Liver (tissue), 9 donors: Measurements from ENCODE around the gene DUSP7. TPM values are rescaled to one million over a fixed set of nuclear protein-coding genes. Genes with fewer than 3 reads are reported as not detected.

Experiments
- DNase-seq: peaks from one replicate; pipeline ENCODE4 v3.0.0-alpha.2; 2017; ENCODE audit warnings: low spot score
- H3K27ac ChIP-seq, 2 donors: one replicate each; pipeline ENCODE4 v1.7.0; 2013; ENCODE audit warnings: inconsistent platforms in 2 of 2, low read length in 2 of 2, control low read depth in 1 of 2, low read depth in 1 of 2, mild to moderate bottlenecking in 1 of 2
- H3K27me3 ChIP-seq, 4 donors: one replicate each; pipeline versions ENCODE4 v1.6.1 to v1.7.0; 2013; ENCODE audit warnings: low read length in 3 of 4, inconsistent platforms in 1 of 4, mild to moderate bottlenecking in 1 of 4, moderate library complexity in 1 of 4; ENCODE audit not compliant: control insufficient read depth in 4 of 4, insufficient read depth in 4 of 4
- H3K36me3 ChIP-seq, 4 donors: one replicate each; pipeline versions ENCODE4 v1.6.1 to v1.7.0; 2013; ENCODE audit warnings: low read length in 3 of 4, mild to moderate bottlenecking in 3 of 4, low read depth in 1 of 4, moderate library complexity in 1 of 4; ENCODE audit not compliant: control insufficient read depth in 4 of 4, insufficient read depth in 3 of 4
- H3K4me1 ChIP-seq, 4 donors: one replicate each; pipeline versions ENCODE4 v1.6.1 to v1.7.0; 2013; ENCODE audit warnings: low read length in 3 of 4, mild to moderate bottlenecking in 3 of 4, moderate library complexity in 1 of 4; ENCODE audit not compliant: control insufficient read depth in 4 of 4, insufficient read depth in 4 of 4
- H3K4me3 ChIP-seq, 3 donors: one replicate each; pipeline versions ENCODE4 v1.6.1 to v1.7.0; 2013; ENCODE audit warnings: low read length in 3 of 3, control low read depth in 1 of 3, low read depth in 1 of 3, mild to moderate bottlenecking in 1 of 3
- H3K9ac ChIP-seq, 2 donors: one replicate each; pipeline ENCODE4 v1.7.0; 2013; ENCODE audit warnings: low read length in 2 of 2, mild to moderate bottlenecking in 2 of 2, moderate library complexity in 2 of 2, control low read depth in 1 of 2, low read depth in 1 of 2
- H3K9me3 ChIP-seq, 4 donors: one replicate each; pipeline versions ENCODE4 v1.6.1 to v1.7.0; 2013; ENCODE audit warnings: low read length in 3 of 4; ENCODE audit not compliant: control insufficient read depth in 4 of 4
- CTCF ChIP-seq: fragments of 150-350 bp; IDR thresholded peaks from 2 replicates; pipeline ENCODE4 v1.5.1; 2017; ENCODE audit warnings: improper control_type of control experiment, low read depth, low read length; ENCODE audit not compliant: missing input control
- EGR1 ChIP-seq, 2 donors: IDR thresholded peaks; 2 replicates each; pipeline ENCODE4 v1.6.1; 2016 to 2018; ENCODE audit warnings: antibody characterized with exemption in 2 of 2, low read depth in 2 of 2
- FOXA1 ChIP-seq: IDR thresholded peaks from 2 replicates; pipeline ENCODE4 v1.6.1; 2016; ENCODE audit warnings: antibody characterized with exemption
- FOXA2 ChIP-seq: IDR thresholded peaks from 2 replicates; pipeline ENCODE4 v1.6.1; 2016; ENCODE audit warnings: antibody characterized with exemption
- GABPA ChIP-seq, 2 donors: IDR thresholded peaks in 1 of 2; conservative IDR thresholded peaks in 1 of 2; 2 replicates each; pipeline ENCODE4 v1.6.1; 2016; ENCODE audit warnings: antibody characterized with exemption in 2 of 2, mild to moderate bottlenecking in 1 of 2, moderate library complexity in 1 of 2
- HNF4A ChIP-seq, 2 donors: conservative IDR thresholded peaks; 2 replicates each; pipeline ENCODE4 v1.6.1; 2016; ENCODE audit warnings: antibody characterized with exemption in 2 of 2, mild to moderate bottlenecking in 2 of 2
- JUND ChIP-seq, 2 donors: IDR thresholded peaks; 2 replicates each; pipeline ENCODE4 v1.6.1; 2016; ENCODE audit warnings: antibody characterized with exemption in 2 of 2
- MAX ChIP-seq: IDR thresholded peaks from 2 replicates; pipeline ENCODE4 v1.6.1; 2016; ENCODE audit warnings: antibody characterized with exemption
- RAD21 ChIP-seq, 2 donors: IDR thresholded peaks; 2 replicates each; pipeline ENCODE4 v1.6.1; 2016; ENCODE audit warnings: antibody characterized with exemption in 2 of 2, mild to moderate bottlenecking in 2 of 2
- REST ChIP-seq: IDR thresholded peaks from 2 replicates; pipeline ENCODE4 v1.6.1; 2016; ENCODE audit warnings: antibody characterized with exemption, mild to moderate bottlenecking
- SP1 ChIP-seq: IDR thresholded peaks from 2 replicates; pipeline ENCODE4 v1.6.1; 2018; ENCODE audit warnings: antibody characterized with exemption, mild to moderate bottlenecking
- TAF1 ChIP-seq: conservative IDR thresholded peaks from 2 replicates; pipeline ENCODE4 v1.6.1; 2016; ENCODE audit warnings: antibody characterized with exemption, mild to moderate bottlenecking
- YY1 ChIP-seq: IDR thresholded peaks from 2 replicates; pipeline ENCODE4 v1.6.1; 2016; ENCODE audit warnings: antibody characterized with exemption, mild to moderate bottlenecking
- ZBTB33 ChIP-seq: IDR thresholded peaks from 2 replicates; pipeline ENCODE4 v1.6.1; 2016; ENCODE audit warnings: antibody characterized with exemption
- WGBS: extraction: QIAGEN DNeasy Blood & Tissue Kit; methylation state at CpG from one replicate; pipeline ENCODE4 v1.1.7; 2013; 5-methylcytosine and 5-hydroxymethylcytosine counted together
- polyA plus RNA-seq, 2 donors: library from polyadenylated mRNA; stranded (reverse) in 1 of 2; unstranded in 1 of 2; fragments of 200-250 nt in 1 of 2; fragments of >200 nt in 1 of 2; fragmentation: Nextera tagmentation in 1 of 2; extraction: Ambion mirVana in 1 of 2; gene quantifications; one replicate each; pipeline versions ENCODE4 v1.2.1 to v1.2.3, GENCODE V29; 2013 to 2015
- total RNA-seq, 2 donors: library from RNA; depleted of rRNA; stranded (reverse); fragments of >200 nt; gene quantifications; one replicate each; pipeline ENCODE4 v1.2.3, GENCODE V29; 2014
- donor health status: healthy.
- donor health status: healthy.
- donor health status: healthy.
- donor health status: healthy.
- donor health status: healthy.

DUSP7 gene
- total and polyA plus RNA-seq, 4 donors = 1.5 to 5.0 (median 3.7) TPM

GRCh38 chr3:52036829-52037228, 19.5 kb downstream of the DUSP7 start:
- TF ChIP-seq ZBTB33 (no peak), MAX (no peak), FOXA1 (no peak), FOXA2 (no peak)
- WGBS = 75% methylated on average over 5 of the region's 5 CpGs
- Histone ChIP-seq H3K9me3 (no peaks in the 10 kb centered on the region), H3K27me3 (no peaks in the 10 kb centered on the region), H3K4me1 (peaks cover 0 to 11% (median 4%) of the 10 kb centered on the region in 4 donors), H3K9ac (no peak overlapping the region), H3K36me3 (no peaks in the 10 kb centered on the region), H3K4me3 (no peak overlapping the region), H3K27ac (no peak overlapping the region)
- DNase-seq = no peak

GRCh38 chr3:52036222-52036694, 20.1 kb downstream of the DUSP7 start:
- no peaks in the 10 kb centered on the region for H3K36me3 ChIP-seq
- peaks cover 0 to under 1% (median 0%) of the 10 kb centered on the region in 4 donors for H3K9me3 ChIP-seq
- H3K27me3 ChIP-seq = no peaks in the 10 kb centered on the region
- H3K4me1 ChIP-seq = peaks cover 0 to 11% (median 4%) of the 10 kb centered on the region in 4 donors
- 95% methylated on average over 5 of the region's 5 CpGs for WGBS
- no peak overlapping the region for H3K9ac ChIP-seq
- no peak overlapping the region for H3K4me3 ChIP-seq
- no peak for DNase-seq
- TF ChIP-seq REST = no peak
- no peak for TF ChIP-seq TAF1
- TF ChIP-seq GABPA (IDR thresholded peaks at IDR 0.05 in 1 of 2, conservative IDR thresholded peaks at IDR 0.05 in 1 of 2) = no peak
- no peak for TF ChIP-seq FOXA2
- TF ChIP-seq SP1 = no peak
- TF ChIP-seq MAX = no peak
- H3K27ac ChIP-seq = no peak overlapping the region

GRCh38 chr3:52034651-52035050, 21.7 kb downstream of the DUSP7 start:
- Histone ChIP-seq H3K27ac (no peak overlapping the region), H3K9me3 (peaks cover 0 to 2% (median 0%) of the 10 kb centered on the region in 4 donors), H3K36me3 (no peaks in the 10 kb centered on the region), H3K27me3 (no peaks in the 10 kb centered on the region), H3K4me3 (no peak overlapping the region), H3K9ac (no peak overlapping the region), H3K4me1 (peaks cover 0 to 8% (median 2%) of the 10 kb centered on the region in 4 donors)
- DNase-seq = no peak
- 91% methylated on average over 3 of the region's 3 CpGs for WGBS
- TF ChIP-seq CTCF (no peak), FOXA2 (no peak), HNF4A (conservative IDR thresholded peaks at IDR 0.05) (no peak), FOXA1 (no peak), SP1 (no peak), JUND (IDR thresholded peaks at IDR 0.05) (no peak), EGR1 (IDR thresholded peaks at IDR 0.05; ENCODE audit: low read depth in 2 of 2) (no peak), RAD21 (IDR thresholded peaks at IDR 0.05) (no peak), TAF1 (no peak), YY1 (no peak), MAX (no peak), REST (no peak), GABPA (IDR thresholded peaks at IDR 0.05 in 1 of 2, conservative IDR thresholded peaks at IDR 0.05 in 1 of 2) (no peak)
